Germinal center (tissue), 1 donor: ENCODE measurements around the gene IL4.
"Not testable (repeated sequence)": the region's sequence is repeated elsewhere in the genome, so short reads cannot be mapped to it uniquely, and the experiment has no call there.

Source experiments
- DNase-seq: peaks from one replicate; pipeline ENCODE4 v3.0.0; 2012; ENCODE audit warnings: mixed read lengths, low spot score

The IL4 gene

GRCh38 chr5:132674671-132675506, 1.1 kb downstream of the IL4 start:
- no peak for DNase-seq

DNA sequence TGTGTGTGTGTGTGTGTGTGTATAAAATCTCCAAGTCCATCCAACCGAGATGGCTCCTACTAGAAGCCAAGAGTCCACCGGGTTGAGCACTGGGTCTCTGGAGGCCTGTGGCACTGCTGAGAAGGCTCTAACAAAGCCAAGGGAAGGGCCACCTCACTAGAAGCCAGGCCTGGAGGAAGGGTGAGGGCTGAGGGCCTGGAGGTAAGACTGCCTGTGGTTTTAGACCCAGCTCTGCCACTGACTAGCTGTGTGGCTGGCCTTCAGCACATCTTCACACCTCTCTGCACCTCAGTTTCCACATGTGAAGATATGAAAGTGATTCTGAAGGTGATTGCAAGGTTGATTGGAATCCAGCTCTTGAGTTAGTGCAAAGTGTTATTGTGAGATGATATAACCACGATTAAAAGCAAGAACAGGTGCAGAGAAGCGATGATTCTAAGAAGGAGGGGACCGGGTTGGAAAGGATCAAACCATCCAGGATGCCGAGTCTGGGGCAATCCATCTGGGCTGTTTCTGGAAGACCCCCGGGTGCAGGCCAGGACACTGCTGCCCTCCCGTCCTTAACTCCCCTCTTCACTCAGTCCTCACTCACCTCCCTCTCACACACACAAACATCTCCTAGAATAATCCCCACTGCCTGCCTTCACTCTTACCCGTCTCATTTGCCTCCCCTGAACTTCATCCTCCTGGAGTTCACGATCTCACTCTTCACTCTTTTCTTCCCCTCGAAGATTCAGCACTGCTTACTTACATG, 2.3 kb downstream of the IL4 start:
- no peak for DNase-seq

DNA sequence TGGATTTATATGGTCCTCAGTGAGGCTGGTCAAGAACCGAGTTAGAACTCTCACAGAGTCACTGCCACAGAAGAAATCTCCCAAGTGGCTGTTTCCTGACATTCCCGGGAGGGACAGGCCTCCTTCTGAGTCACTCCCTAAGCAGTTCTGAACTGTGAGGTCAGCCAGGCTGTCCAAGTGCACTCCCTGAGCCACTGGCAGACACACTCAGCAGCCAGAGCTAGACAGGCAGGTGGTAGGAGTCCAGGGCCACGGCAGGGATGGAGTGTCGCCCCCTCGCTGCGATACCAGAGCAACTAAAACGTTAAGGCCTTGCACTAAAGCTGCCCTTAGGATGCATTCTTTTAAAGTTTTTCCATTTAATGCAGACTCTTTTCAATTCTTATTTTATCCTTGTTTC, 3.4 kb downstream of the IL4 start:
- no peak for DNase-seq

DNA sequence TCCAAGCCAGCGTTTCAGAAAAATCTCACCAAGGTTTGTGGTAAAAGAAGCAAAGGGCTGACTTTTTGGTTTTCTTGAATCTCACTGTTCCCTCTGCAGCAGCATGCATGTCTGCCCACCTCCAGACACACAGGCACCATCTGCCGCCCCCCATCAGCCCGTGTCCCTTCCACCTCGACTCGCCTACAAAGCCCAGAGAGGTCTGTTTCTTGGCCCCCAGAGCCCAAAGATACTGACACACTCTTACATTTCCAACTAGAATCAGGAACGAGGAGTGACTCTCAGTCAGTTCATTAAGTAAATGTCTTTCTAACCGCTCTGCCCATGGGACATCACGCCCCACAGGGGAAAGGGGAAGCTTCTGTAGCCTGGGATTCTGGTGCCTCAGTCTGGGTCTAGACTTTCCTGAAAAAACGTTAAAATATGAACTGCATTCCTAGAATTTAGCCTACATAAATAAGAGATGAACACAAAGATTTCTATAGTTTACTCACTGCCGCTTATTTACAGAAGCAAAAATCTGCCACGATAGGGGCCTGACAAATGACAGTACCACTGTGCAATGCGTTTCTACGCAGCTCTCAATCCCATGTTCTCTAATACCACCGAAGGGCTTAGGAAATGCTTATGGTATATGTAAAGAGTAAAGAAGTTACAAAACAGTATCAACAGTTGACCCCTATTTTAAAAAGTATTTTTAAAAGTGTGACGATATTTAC, 4.1 kb downstream of the IL4 start:
- no peak for DNase-seq

GRCh38 chr5:132678735-132679134, 4.9 kb downstream of the IL4 start:
- no peak for DNase-seq

DNA sequence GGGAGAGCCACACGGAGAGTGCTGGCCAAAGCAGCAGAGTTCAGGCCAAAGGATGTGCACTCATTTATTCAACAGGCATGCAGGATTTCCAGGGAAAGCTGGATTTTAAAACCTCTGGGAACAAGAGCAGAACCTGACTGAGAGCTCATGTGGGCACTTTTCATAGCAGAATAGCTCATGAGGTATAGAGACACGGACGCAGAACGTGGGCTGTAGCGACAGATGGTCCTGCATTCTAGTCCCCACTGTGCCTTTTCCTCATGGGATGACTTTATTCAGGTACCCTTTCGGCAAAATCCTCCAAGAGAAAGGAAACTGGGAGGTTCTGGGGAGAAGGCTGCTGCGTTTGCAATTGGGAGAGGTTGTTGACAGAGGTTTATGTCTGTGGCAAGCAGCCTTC, 5.4 kb downstream of the IL4 start:
- no peak for DNase-seq

GRCh38 chr5:132679717-132680380, 6.1 kb downstream of the IL4 start:
- no peak for DNase-seq

DNA sequence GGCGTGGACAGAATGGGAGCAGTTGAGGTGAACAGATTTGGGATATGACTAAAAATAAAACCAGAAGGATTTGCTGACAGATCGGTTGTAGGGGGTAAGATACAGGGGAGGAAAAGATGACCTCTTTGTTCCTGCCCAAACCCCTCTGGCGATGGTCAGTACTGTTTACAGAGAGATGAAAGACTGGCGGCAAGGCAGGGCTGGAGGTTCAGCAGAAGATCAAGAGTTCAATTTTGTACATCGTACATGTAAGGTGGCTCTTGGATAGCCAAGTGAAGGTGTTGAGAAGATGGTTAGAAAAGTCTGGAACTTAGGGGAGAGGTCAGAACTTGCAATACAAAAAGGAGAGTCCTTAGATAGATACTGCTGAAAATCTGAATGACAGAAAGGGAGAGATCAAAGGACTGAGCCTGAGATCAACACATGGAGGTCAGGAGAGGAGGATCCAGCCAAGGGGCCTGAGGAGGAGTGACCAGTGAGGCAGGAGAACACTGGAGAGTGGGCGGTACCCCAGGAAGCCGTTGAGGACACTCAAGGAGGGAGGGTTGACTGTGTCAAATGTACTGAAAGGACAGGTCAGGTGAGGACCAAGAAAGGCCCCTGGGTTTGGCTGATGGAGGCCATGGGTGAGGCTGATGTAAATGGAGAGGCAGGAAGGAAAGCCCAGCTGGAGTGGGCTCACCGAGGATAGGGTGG, 7.1 kb downstream of the IL4 start:
- DNase-seq, result no peak

GRCh38 chr5:132681476-132681831, 7.7 kb downstream of the IL4 start:
- peak; percentile 70 for DNase-seq

- no peak for DNase-seq
These were observed 8.2 kb downstream of the IL4 start for GRCh38 chr5:132681983-132682382.

GRCh38 chr5:132684491-132684890, 10.7 kb downstream of the IL4 start:
- DNase-seq, result no peak

GRCh38 chr5:132684922-132685720, 11.3 kb downstream of the IL4 start:
- DNase-seq, result no peak

DNA sequence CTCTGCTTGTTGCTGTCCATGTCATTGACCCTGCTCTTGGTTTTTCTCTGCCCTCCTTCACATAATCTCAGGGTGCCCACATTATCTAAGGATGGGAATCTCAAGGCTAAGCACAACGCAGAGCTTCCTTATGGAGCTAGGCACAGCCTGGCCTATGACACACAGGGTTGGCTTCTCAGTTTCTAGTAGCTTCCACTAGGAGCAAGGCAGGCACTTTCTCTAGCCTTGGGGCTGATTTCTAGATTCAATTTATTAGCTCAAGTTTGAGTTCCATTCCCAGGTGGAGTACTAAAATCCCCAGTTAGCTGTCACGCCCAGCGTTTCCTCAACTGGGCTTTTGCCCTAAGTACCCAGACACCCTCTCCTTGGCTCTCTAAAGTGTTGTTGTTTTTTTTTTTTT, 12.4 kb downstream of the IL4 start:
- no peak for DNase-seq

DNA sequence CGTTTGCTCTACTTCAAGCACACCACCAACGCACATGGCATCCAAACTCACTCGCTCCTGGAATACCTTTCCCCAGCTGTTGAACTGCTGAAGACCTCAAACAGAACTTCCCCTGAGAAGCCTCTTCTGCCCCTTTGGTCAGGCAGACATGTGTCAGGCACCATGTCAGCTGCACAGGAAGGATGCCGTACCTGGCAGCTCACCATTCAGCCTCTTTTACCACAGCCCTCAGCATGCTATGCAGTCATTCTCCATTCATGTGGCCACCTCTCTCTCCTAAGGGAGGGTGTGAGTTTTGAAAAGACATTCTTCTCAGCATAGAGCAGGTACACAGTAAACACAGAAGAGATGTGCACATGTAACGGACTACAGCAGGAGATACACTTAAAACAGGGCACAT, 14.2 kb downstream of the IL4 start:
- DNase-seq, result no peak

GRCh38 chr5:132688536-132689339, 14.9 kb downstream of the IL4 start:
- no peak for DNase-seq

- no peak for DNase-seq
These were observed 15.7 kb downstream of the IL4 start for GRCh38 chr5:132689513-132689912.

- DNase-seq, result no peak
These were observed 16.4 kb downstream of the IL4 start for GRCh38 chr5:132690156-132690555.

- DNase-seq, result not testable (repeated sequence)
These were observed 18.2 kb downstream of the IL4 start for GRCh38 chr5:132691755-132692631.

DNA sequence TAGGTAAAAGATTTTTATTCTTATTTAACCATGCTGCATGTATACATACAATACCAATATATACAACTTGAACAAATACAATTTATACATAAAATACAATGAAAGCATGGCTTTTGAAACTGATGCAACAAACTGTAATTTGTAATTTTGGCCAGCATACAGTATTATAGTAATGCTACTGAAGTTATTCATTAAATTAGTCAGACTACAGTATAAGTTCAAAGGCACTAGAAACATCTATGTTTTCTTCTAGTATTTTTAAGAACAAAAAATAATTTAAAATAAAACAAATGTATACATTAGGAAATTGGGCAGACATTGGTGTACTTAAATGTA, 18.8 kb downstream of the IL4 start:
- DNase-seq, result no peak
